Aorta (tissue), 5 donors: ENCODE results near the gene SATB1. TPM values are rescaled to one million over a fixed set of nuclear protein-coding genes. Genes with fewer than 3 reads are reported as not detected.
A peak's percentile ranks its signal among the peaks of the same experiment; 100 is the strongest.

ENCODE experiments used
- ATAC-seq: fragments of 200-7000 bp; cut with Tn5 transposase; one replicate; pipeline ENCODE4 v1.9.1; 2022; ENCODE audit warnings: moderate library complexity; ENCODE audit not compliant: low FRiP score
- DNase-seq, 2 donors: peaks; one replicate each; pipeline ENCODE4 v3.0.0-alpha.2; 2020
- H3K27ac ChIP-seq, 2 donors: one replicate each; pipeline ENCODE4 v1.5.1; 2013; ENCODE audit warnings: low read length in 2 of 2, mild to moderate bottlenecking in 2 of 2, moderate library complexity in 2 of 2, control low read depth in 1 of 2, inconsistent platforms in 1 of 2, low read depth in 1 of 2
- H3K27me3 ChIP-seq, 2 donors: one replicate each; pipeline ENCODE4 v1.6.1; 2013; ENCODE audit warnings: control low read depth in 1 of 2, low read length in 1 of 2, mild to moderate bottlenecking in 1 of 2, moderate library complexity in 1 of 2; ENCODE audit not compliant: insufficient read depth in 2 of 2, control insufficient read depth in 1 of 2
- H3K36me3 ChIP-seq, 2 donors: one replicate each; pipeline ENCODE4 v1.6.1; 2013; ENCODE audit warnings: control low read depth in 1 of 2, low read length in 1 of 2, mild to moderate bottlenecking in 1 of 2; ENCODE audit not compliant: insufficient read depth in 2 of 2, control insufficient read depth in 1 of 2
- H3K4me1 ChIP-seq, 2 donors: one replicate each; pipeline ENCODE4 v1.6.1; 2013; ENCODE audit warnings: low read length in 2 of 2, control low read depth in 1 of 2, mild to moderate bottlenecking in 1 of 2, moderate library complexity in 1 of 2; ENCODE audit not compliant: insufficient read depth in 2 of 2, control insufficient read depth in 1 of 2
- H3K4me3 ChIP-seq, 2 donors: one replicate each; pipeline ENCODE4 v1.5.1; 2013; ENCODE audit warnings: low read length in 2 of 2, control low read depth in 1 of 2, mild to moderate bottlenecking in 1 of 2
- H3K9me3 ChIP-seq: one replicate; pipeline ENCODE4 v1.6.1; 2013; ENCODE audit warnings: mild to moderate bottlenecking, low read length; ENCODE audit not compliant: control insufficient read depth
- WGBS, 2 donors: extraction: QIAGEN DNeasy Blood & Tissue Kit; methylation state at CpG; one replicate each; pipeline ENCODE4 v1.1.7; 2013; 5-methylcytosine and 5-hydroxymethylcytosine counted together
- intact Hi-C, 2 donors: fragments of 100-400 bp; cut with DNase I; formaldehyde crosslinking; loops; one replicate each; pipeline versions ENCODE4 v1.14.2 to v1.15.0; 2022
- polyA plus RNA-seq, 2 donors: library from polyadenylated mRNA; stranded (reverse); fragments of 200-250 nt; gene quantifications; one replicate each; pipeline ENCODE4 v1.2.3, GENCODE V29; 2013
- total RNA-seq, 2 donors: library from RNA; stranded (reverse); fragmentation: NEBNext Ultra II Directional; extraction: Animal tissue kit (Norgen Biotek cat#: 25700); gene quantifications; one replicate each; pipeline ENCODE4 v1.2.1, GENCODE V29; 2021
- donor health status: healthy with polysubstance abuse.
- donor health status: Bipolar disorder and iron deficiency.
- donor health status: DM: no; HTN: no; CAD: no.
- donor health status: DM: no; HTN: no; CAD: no.
- donor health status: DM: yes; HTN: yes; CAD: no.

The SATB1 gene
- total and polyA plus RNA-seq, 4 donors, result 10.8 to 41.1 (median 27.1) TPM

GRCh38 chr3:18445401-18446148 lies 20.4 kb upstream of the SATB1 start:
- intact Hi-C loops, result loop anchor here in 1 of 2 donors (2.0 kb wide), 1 partner anchor 21 kb away; the partner anchor contains the start of gene SATB1
- Histone ChIP-seq H3K9me3 (peaks cover 2% of the 10 kb centered on the region), H3K27ac (no peak overlapping the region), H3K4me1 (no peaks in the 10 kb centered on the region), H3K36me3 (no peaks in the 10 kb centered on the region), H3K4me3 (peak overlapping the region; percentile 42 to 94), H3K27me3 (peaks cover 0 to 1% of the 10 kb centered on the region in 2 donors)
- ATAC-seq (peak; percentile 44), DNase-seq (peak in 1 of 2 donors; percentile 53)
- 3 to 4% methylated on average over 32 to 33 of the region's 33 CpGs for WGBS, 2 donors

- DNase-seq (peak; percentile 80 to 91), ATAC-seq (peak; percentile 91)
- peaks cover 2% of the 10 kb centered on the region for H3K9me3 ChIP-seq
- H3K27ac ChIP-seq, result no peak overlapping the region
- peaks cover 0 to 1% of the 10 kb centered on the region in 2 donors for H3K27me3 ChIP-seq
- H3K36me3 ChIP-seq, result no peaks in the 10 kb centered on the region
- 1% methylated on average over 40 to 113 of the region's 113 CpGs for WGBS, 2 donors
- intact Hi-C loops, result loop anchor here in 1 of 2 donors (2.0 kb wide), 1 partner anchor 20 kb away; the partner anchor contains the start of gene SATB1
- peak overlapping the region; percentile 42 to 94 for H3K4me3 ChIP-seq
- H3K4me1 ChIP-seq, result no peaks in the 10 kb centered on the region
Measured at GRCh38 chr3:18444595-18445400, 19.7 kb upstream of the SATB1 start.

- ATAC-seq (peak; percentile 42), DNase-seq (peak; percentile 59 to 81)
- Histone ChIP-seq H3K36me3 (no peaks in the 10 kb centered on the region), H3K27me3 (peaks cover 0 to 1% of the 10 kb centered on the region in 2 donors), H3K27ac (no peak overlapping the region), H3K4me3 (peak overlapping the region; percentile 42 to 94), H3K4me1 (no peaks in the 10 kb centered on the region), H3K9me3 (peaks cover 1% of the 10 kb centered on the region)
- intact Hi-C loops, result loop anchor here (2.0 kb wide), 2 partner anchors 17 to 19 kb away; partner anchors contain the start of gene SATB1 (in 1 of the 2)
- WGBS, 2 donors, result 2% methylated on average over 55 to 56 of the region's 56 CpGs
Measured at GRCh38 chr3:18443665-18444594, 18.8 kb upstream of the SATB1 start.

- no peak for ATAC-seq
- Histone ChIP-seq H3K4me3 (peak overlapping the region in 1 of 2 donors; percentile 94), H3K9me3 (no peaks in the 10 kb centered on the region), H3K36me3 (no peaks in the 10 kb centered on the region), H3K27me3 (peaks cover 0 to 1% of the 10 kb centered on the region in 2 donors), H3K27ac (no peak overlapping the region), H3K4me1 (no peaks in the 10 kb centered on the region)
- intact Hi-C loops, result loop anchor here in 1 of 2 donors (2.0 kb wide), 1 partner anchor 16 kb away; no protein-coding TSS in a partner anchor
- WGBS, 2 donors, result 64 to 66% methylated on average over 11 of the region's 11 CpGs
- no peak for DNase-seq
Measured at GRCh38 chr3:18442756-18443664, 17.9 kb upstream of the SATB1 start.

- 96 to 97% methylated on average over 1 of the region's 1 CpG for WGBS, 2 donors
- intact Hi-C loops, result no loop called here
- no peaks in the 10 kb centered on the region for H3K36me3 ChIP-seq
- H3K27me3 ChIP-seq, result no peaks in the 10 kb centered on the region
- ATAC-seq (no peak), DNase-seq (no peak)
- no peaks in the 10 kb centered on the region for H3K9me3 ChIP-seq
- no peaks in the 10 kb centered on the region for H3K4me1 ChIP-seq
- no peak overlapping the region for H3K4me3 ChIP-seq
- no peak overlapping the region for H3K27ac ChIP-seq
Measured at GRCh38 chr3:18441551-18441950, 16.4 kb upstream of the SATB1 start.

- Histone ChIP-seq H3K27ac (no peak overlapping the region), H3K4me1 (no peaks in the 10 kb centered on the region), H3K4me3 (no peak overlapping the region), H3K27me3 (no peaks in the 10 kb centered on the region), H3K36me3 (no peaks in the 10 kb centered on the region), H3K9me3 (no peaks in the 10 kb centered on the region)
- ATAC-seq (no peak), DNase-seq (no peak)
- intact Hi-C loops, result no loop called here
- 47 to 60% methylated on average over 7 of the region's 7 CpGs for WGBS, 2 donors
Measured at GRCh38 chr3:18440066-18440722, 15.1 kb upstream of the SATB1 start.

- intact Hi-C loops, result no loop called here
- H3K4me3 ChIP-seq, result no peak overlapping the region
- no peak for ATAC-seq
- H3K9me3 ChIP-seq, result no peaks in the 10 kb centered on the region
- H3K4me1 ChIP-seq, result no peaks in the 10 kb centered on the region
- H3K27me3 ChIP-seq, result no peaks in the 10 kb centered on the region
- no peak overlapping the region for H3K27ac ChIP-seq
- DNase-seq, result no peak
- no peaks in the 10 kb centered on the region for H3K36me3 ChIP-seq
- 82 to 83% methylated on average over 1 of the region's 1 CpG for WGBS, 2 donors
Measured at GRCh38 chr3:18439281-18439680, 14.1 kb upstream of the SATB1 start.
